HG03103 (cell line): ENCODE results near the gene PLP1.
A peak's percentile ranks its signal among the peaks of the same experiment; 100 is the strongest.
"Not testable (repeated sequence)": the region's sequence is repeated elsewhere in the genome, so short reads cannot be mapped to it uniquely, and the experiment has no call there.

Experiments
- ATAC-seq: cut with Tn5 transposase; IDR thresholded peaks from one replicate; pipeline ENCODE4 v1.9.1; 2021; ENCODE audit warnings: low read depth; ENCODE audit not compliant: unreplicated experiment

The PLP1 gene

GRCh38 chrX:103780336-103781061 lies 3.9 kb downstream of the PLP1 start:
- no peak for ATAC-seq

GRCh38 chrX:103781062-103781402 lies 4.4 kb downstream of the PLP1 start:
- no peak for ATAC-seq

GRCh38 chrX:103781706-103782105 lies 5.1 kb downstream of the PLP1 start:
- no peak for ATAC-seq

- no peak for ATAC-seq
These were observed 6.0 kb downstream of the PLP1 start for GRCh38 chrX:103782640-103783039.

GRCh38 chrX:103783196-103783595 lies 6.6 kb downstream of the PLP1 start:
- no peak for ATAC-seq

GRCh38 chrX:103783971-103784370 lies 7.3 kb downstream of the PLP1 start:
- ATAC-seq, result no peak

- peak; percentile 96 for ATAC-seq
These were observed 12.4 kb downstream of the PLP1 start for GRCh38 chrX:103789004-103789403.

GRCh38 chrX:103791228-103791627 lies 14.6 kb downstream of the PLP1 start:
- ATAC-seq, result no peak

GRCh38 chrX:103791826-103792485 lies 15.3 kb downstream of the PLP1 start:
- no peak for ATAC-seq

GRCh38 chrX:103792916-103793544 lies 16.4 kb downstream of the PLP1 start:
- ATAC-seq, result no peak

- no peak for ATAC-seq
These were observed 16.9 kb downstream of the PLP1 start for GRCh38 chrX:103793545-103793940.

GRCh38 chrX:103794119-103794518 lies 17.5 kb downstream of the PLP1 start:
- no peak for ATAC-seq

- ATAC-seq, result no peak
These were observed 21.1 kb downstream of the PLP1 start for GRCh38 chrX:103797691-103798090.

GRCh38 chrX:103800318-103800717 lies 23.7 kb downstream of the PLP1 start:
- no peak for ATAC-seq

GRCh38 chrX:103805860-103806259 lies 29.2 kb downstream of the PLP1 start:
- ATAC-seq, result no peak

- no peak for ATAC-seq
These were observed 30.3 kb downstream of the PLP1 start for GRCh38 chrX:103806862-103807474.

- ATAC-seq, result no peak
These were observed 35.2 kb downstream of the PLP1 start for GRCh38 chrX:103811858-103812257.

- not testable (repeated sequence) for ATAC-seq
These were observed 40.5 kb downstream of the PLP1 start for GRCh38 chrX:103817101-103817500.

GRCh38 chrX:103817502-103817901 lies 40.9 kb downstream of the PLP1 start:
- ATAC-seq, result no peak

GRCh38 chrX:103818842-103819619 lies 42.4 kb downstream of the PLP1 start:
- ATAC-seq, result no peak

- ATAC-seq, result not testable (repeated sequence)
These were observed 44.2 kb downstream of the PLP1 start for GRCh38 chrX:103820802-103821201.
